ENCODE data around the gene PTPN22.

The PTPN22 gene

GRCh38 chr1:113905435-113905861 is 33.9 kb upstream of the PTPN22 start:
- no peak for TF ChIP-seq CTCF (IDR thresholded peaks at IDR 0.05)

- peak; percentile 59 for TF ChIP-seq CTCF (IDR thresholded peaks at IDR 0.05)
These were observed 33.3 kb upstream of the PTPN22 start, which contains the start of the genes AP4B1 and DCLRE1B for GRCh38 chr1:113904674-113905434. Gene AP4B1 (minus strand): TSS chr1:113904799. CDS start chr1:113904717, 82 bp downstream. Gene DCLRE1B (plus strand): TSS chr1:113905326. CDS start chr1:113905587, 261 bp downstream.

GRCh38 chr1:113904293-113904673 is 32.8 kb upstream of the PTPN22 start:
- TF ChIP-seq CTCF (IDR thresholded peaks at IDR 0.05), result no peak

GRCh38 chr1:113903501-113904292 is 32.2 kb upstream of the PTPN22 start:
- TF ChIP-seq CTCF (IDR thresholded peaks at IDR 0.05), result no peak

- TF ChIP-seq CTCF (IDR thresholded peaks at IDR 0.05), result no peak
These were observed 29.7 kb upstream of the PTPN22 start for GRCh38 chr1:113901191-113901590.

GRCh38 chr1:113899111-113899510 is 27.6 kb upstream of the PTPN22 start:
- TF ChIP-seq CTCF (IDR thresholded peaks at IDR 0.05), result no peak

GRCh38 chr1:113898241-113898814 is 26.8 kb upstream of the PTPN22 start:
- TF ChIP-seq CTCF (IDR thresholded peaks at IDR 0.05), result no peak
